Ascending aorta (tissue), 2 donors: ENCODE results near the gene TMEM121. TPM values are rescaled to one million over a fixed set of nuclear protein-coding genes. Genes with fewer than 3 reads are reported as not detected.
A peak's percentile ranks its signal among the peaks of the same experiment; 100 is the strongest.

Experiments
- DNase-seq, 2 donors: peaks; one replicate each; pipeline ENCODE4 v3.0.0-alpha.2; 2019; ENCODE audit warnings: low spot score in 2 of 2
- H3K27ac ChIP-seq, 2 donors: fragments of 200-600 bp; sonication (generic); one replicate each; pipeline ENCODE4 v1.5.1; 2016 to 2017; ENCODE audit warnings: mild to moderate bottlenecking in 1 of 2
- H3K27me3 ChIP-seq: fragments of 200-600 bp; sonication (generic); one replicate; pipeline ENCODE4 v1.5.1; 2017
- H3K36me3 ChIP-seq, 2 donors: fragments of 200-600 bp; sonication (generic); one replicate each; pipeline ENCODE4 v1.5.1; 2016
- H3K4me1 ChIP-seq, 2 donors: fragments of 200-600 bp; sonication (generic); one replicate each; pipeline ENCODE4 v1.5.1; 2016 to 2017; ENCODE audit warnings: mild to moderate bottlenecking in 1 of 2
- H3K4me3 ChIP-seq, 2 donors: fragments of 200-600 bp; sonication (generic); one replicate each; pipeline ENCODE4 v1.5.1; 2016 to 2017; ENCODE audit warnings: mild to moderate bottlenecking in 1 of 2
- H3K9me3 ChIP-seq, 2 donors: fragments of 200-600 bp; sonication (generic); one replicate each; pipeline ENCODE4 v1.5.1; 2016
- CTCF ChIP-seq, 3 experiments: fragments of 200-600 bp in 2 of 3; fragments of 450-650 bp in 1 of 3; sonication (generic) in 2 of 3; IDR thresholded peaks; one replicate each; pipeline ENCODE4 v1.5.1; 2016 to 2019; ENCODE audit warnings: antibody characterized with exemption in 3 of 3, mild to moderate bottlenecking in 1 of 3, moderate library complexity in 1 of 3
- intact Hi-C: fragments of 100-400 bp; cut with DNase I; formaldehyde crosslinking; loops from one replicate; pipeline ENCODE4 v1.15.1; 2023
- total RNA-seq: library from RNA; depleted of rRNA; stranded (reverse); fragments of >200 nt; gene quantifications from one replicate; pipeline ENCODE4 v1.1.0, GENCODE V29; 2016

Gene TMEM121
- total RNA-seq, 1 donor from 2014 or later, result 34.6 TPM

GRCh38 chr14:105498430-105499255 is 27.7 kb upstream of the TMEM121 start:
- DNase-seq, result peak in 1 of 2 donors; percentile 58
- Histone ChIP-seq H3K9me3 (no peaks in the 10 kb centered on the region), H3K36me3 (peaks cover 0 to 10% of the 10 kb centered on the region in 2 donors), H3K4me3 (no peak overlapping the region), H3K27ac (no peak overlapping the region), H3K4me1 (no peaks in the 10 kb centered on the region), H3K27me3 (no peaks in the 10 kb centered on the region)
- TF ChIP-seq CTCF (IDR thresholded peaks at IDR 0.05), result no peak
- intact Hi-C loops, result no loop called here

- DNase-seq, result no peak
- no peak for TF ChIP-seq CTCF (IDR thresholded peaks at IDR 0.05)
- no peak overlapping the region for H3K4me3 ChIP-seq
- H3K4me1 ChIP-seq, result no peaks in the 10 kb centered on the region
- H3K36me3 ChIP-seq, result peaks cover 0 to 10% of the 10 kb centered on the region in 2 donors
- no peaks in the 10 kb centered on the region for H3K9me3 ChIP-seq
- no peak overlapping the region for H3K27ac ChIP-seq
- intact Hi-C loops, result no loop called here
- no peaks in the 10 kb centered on the region for H3K27me3 ChIP-seq
Measured at GRCh38 chr14:105499256-105500035, 26.9 kb upstream of the TMEM121 start.

- no peak overlapping the region for H3K27ac ChIP-seq
- TF ChIP-seq CTCF (IDR thresholded peaks at IDR 0.05), result no peak
- no peaks in the 10 kb centered on the region for H3K9me3 ChIP-seq
- no peak overlapping the region for H3K4me3 ChIP-seq
- intact Hi-C loops, result no loop called here
- H3K27me3 ChIP-seq, result no peaks in the 10 kb centered on the region
- DNase-seq, result no peak
- H3K36me3 ChIP-seq, result peaks cover 0 to 10% of the 10 kb centered on the region in 2 donors
- H3K4me1 ChIP-seq, result no peaks in the 10 kb centered on the region
Measured at GRCh38 chr14:105500036-105500725, 26.2 kb upstream of the TMEM121 start.

GRCh38 chr14:105500726-105501101 is 25.7 kb upstream of the TMEM121 start:
- no peak for TF ChIP-seq CTCF (IDR thresholded peaks at IDR 0.05)

GRCh38 chr14:105501504-105502291 is 24.7 kb upstream of the TMEM121 start:
- Histone ChIP-seq H3K4me3 (no peak overlapping the region), H3K36me3 (peaks cover 0 to 10% of the 10 kb centered on the region in 2 donors), H3K27ac (no peak overlapping the region), H3K9me3 (no peaks in the 10 kb centered on the region), H3K4me1 (no peaks in the 10 kb centered on the region), H3K27me3 (no peaks in the 10 kb centered on the region)
- intact Hi-C loops, result no loop called here
- TF ChIP-seq CTCF (IDR thresholded peaks at IDR 0.05), result no peak
- no peak for DNase-seq

More at GRCh38 chr14:105500726-105501101, 25.7 kb upstream of the TMEM121 start:
- Histone ChIP-seq H3K27ac (no peak overlapping the region), H3K27me3 (no peaks in the 10 kb centered on the region), H3K4me3 (no peak overlapping the region), H3K36me3 (peaks cover 0 to 10% of the 10 kb centered on the region in 2 donors), H3K4me1 (no peaks in the 10 kb centered on the region), H3K9me3 (no peaks in the 10 kb centered on the region)
- DNase-seq, result no peak
- intact Hi-C loops, result no loop called here
